ENCODE data around the gene RPS14. TPM values are rescaled to one million over a fixed set of nuclear protein-coding genes. Genes with fewer than 3 reads are reported as not detected.
"Not testable (repeated sequence)": the region's sequence is repeated elsewhere in the genome, so short reads cannot be mapped to it uniquely, and the experiment has no call there.

RPS14 gene
- polyA plus RNA-seq, 1 experiment, result 2,496 TPM

GRCh38 chr5:150429410-150429873 is 20.1 kb downstream of the RPS14 start:
- Histone ChIP-seq H3K4me3 (ENCODE audit: low read depth, low read length) (no peak overlapping the region), H3K36me3 (ENCODE audit: control insufficient read depth, insufficient read depth, low read length) (no peaks in the 10 kb centered on the region), H3K27me3 (ENCODE audit: control insufficient read depth, insufficient read depth, low read length) (no peaks in the 10 kb centered on the region)
- POLR2A ChIA-PET, result no interaction called here
- TF ChIP-seq CTCF (IDR thresholded peaks at IDR 0.05; ENCODE audit: insufficient read depth, low read depth, low read length), result no peak
- CTCF ChIA-PET, result no interaction called here
- no peak for DNase-seq (ENCODE audit: low read depth)

- DNase-seq (ENCODE audit: low read depth), result no peak
- no peaks in the 10 kb centered on the region for H3K36me3 ChIP-seq (ENCODE audit: control insufficient read depth, insufficient read depth, low read length)
- no peak for TF ChIP-seq CTCF (IDR thresholded peaks at IDR 0.05; ENCODE audit: insufficient read depth, low read depth, low read length)
- H3K27me3 ChIP-seq (ENCODE audit: control insufficient read depth, insufficient read depth, low read length), result no peaks in the 10 kb centered on the region
- ChIA-PET POLR2A (no interaction called here), CTCF (no interaction called here)
- H3K4me3 ChIP-seq (ENCODE audit: low read depth, low read length), result no peak overlapping the region
Observed at GRCh38 chr5:150428978-150429377, 20.6 kb downstream of the RPS14 start.

- ChIA-PET CTCF (interaction anchor here (0.6 kb wide), 1 partner anchor 22 kb away, joined by 3 read pairs; no protein-coding TSS in a partner anchor), POLR2A (no interaction called here)
- H3K36me3 ChIP-seq (ENCODE audit: control insufficient read depth, insufficient read depth, low read length), result no peaks in the 10 kb centered on the region
- no peaks in the 10 kb centered on the region for H3K27me3 ChIP-seq (ENCODE audit: control insufficient read depth, insufficient read depth, low read length)
- no peak for TF ChIP-seq CTCF (IDR thresholded peaks at IDR 0.05; ENCODE audit: insufficient read depth, low read depth, low read length)
- H3K4me3 ChIP-seq (ENCODE audit: low read depth, low read length), result no peak overlapping the region
- no peak for DNase-seq (ENCODE audit: low read depth)
Observed at GRCh38 chr5:150428106-150428876, 21.2 kb downstream of the RPS14 start.

- DNase-seq (ENCODE audit: low read depth); H3K27me3 ChIP-seq (ENCODE audit: control insufficient read depth, insufficient read depth, low read length); POLR2A ChIA-PET; H3K4me3 ChIP-seq (ENCODE audit: low read depth, low read length); H3K36me3 ChIP-seq (ENCODE audit: control insufficient read depth, insufficient read depth, low read length): not testable (repeated sequence)
- CTCF ChIA-PET, result interaction anchor here (1.2 kb wide), 1 partner anchor 76 kb away, joined by 4 read pairs; no protein-coding TSS in a partner anchor
Observed at GRCh38 chr5:150426165-150426564, 23.4 kb downstream of the RPS14 start.

GRCh38 chr5:150422758-150423157 is 26.8 kb downstream of the RPS14 start:
- CTCF ChIA-PET, result interaction anchor here (1.1 kb wide), 1 partner anchor 10 kb away, joined by 3 read pairs; the partner anchor contains the start of gene CD74
- TF ChIP-seq CTCF (IDR thresholded peaks at IDR 0.05; ENCODE audit: insufficient read depth, low read depth, low read length), result no peak
- no peaks in the 10 kb centered on the region for H3K36me3 ChIP-seq (ENCODE audit: control insufficient read depth, insufficient read depth, low read length)
- DNase-seq (ENCODE audit: low read depth), result no peak
- H3K27me3 ChIP-seq (ENCODE audit: control insufficient read depth, insufficient read depth, low read length), result no peaks in the 10 kb centered on the region
- POLR2A ChIA-PET, result interaction anchor here (0.6 kb wide), 1 partner anchor 95 kb away, joined by 3 read pairs; no protein-coding TSS in a partner anchor
- no peak overlapping the region for H3K4me3 ChIP-seq (ENCODE audit: low read depth, low read length)

Data from BJ (cell line).